H9 (cell line): ENCODE results near the gene WIZ. TPM values are rescaled to one million over a fixed set of nuclear protein-coding genes. Genes with fewer than 3 reads are reported as not detected.
A peak's percentile ranks its signal among the peaks of the same experiment; 100 is the strongest.

Source experiments
- DNase-seq: peaks from one replicate; pipeline ENCODE4 v3.0.0-alpha.2; 2017
- H2AFZ ChIP-seq: one replicate; pipeline ENCODE4 v1.6.1; 2013; ENCODE audit warnings: mild to moderate bottlenecking, low read length, control low read depth, moderate library complexity
- H2AK5ac ChIP-seq: 2 replicates; pipeline ENCODE4 v1.6.1; 2013; ENCODE audit warnings: low read length, control low read depth, mixed read lengths; ENCODE audit not compliant: insufficient read length
- H2BK120ac ChIP-seq: one replicate; pipeline ENCODE4 v1.6.1; 2013; ENCODE audit warnings: low read depth, mild to moderate bottlenecking, low read length, control low read depth, inconsistent platforms; ENCODE audit not compliant: poor library complexity, severe bottlenecking
- H2BK12ac ChIP-seq: 2 replicates; pipeline ENCODE4 v1.6.1; 2013; ENCODE audit warnings: low read length, control low read depth, mixed read lengths, low read depth; ENCODE audit not compliant: insufficient read length
- H2BK15ac ChIP-seq: 2 replicates; pipeline ENCODE4 v1.6.1; 2013; ENCODE audit warnings: low read depth, low read length, control low read depth
- H2BK20ac ChIP-seq: one replicate; pipeline ENCODE4 v1.6.1; 2013; ENCODE audit warnings: low read depth, mild to moderate bottlenecking, low read length, control low read depth, inconsistent platforms; ENCODE audit not compliant: poor library complexity, severe bottlenecking
- H2BK5ac ChIP-seq: 2 replicates; pipeline ENCODE4 v1.6.1; 2013; ENCODE audit warnings: low read length, control low read depth, mixed read lengths; ENCODE audit not compliant: insufficient read length
- H3K14ac ChIP-seq: 2 replicates; pipeline ENCODE4 v1.6.1; 2013; ENCODE audit warnings: low read length, control low read depth; ENCODE audit not compliant: insufficient read depth
- H3K18ac ChIP-seq: 2 replicates; pipeline ENCODE4 v1.6.1; 2013; ENCODE audit warnings: low read depth, mild to moderate bottlenecking, mixed read lengths, low read length, control low read depth; ENCODE audit not compliant: insufficient read length
- H3K23ac ChIP-seq: 2 replicates; pipeline ENCODE4 v1.6.1; 2013; ENCODE audit warnings: low read length, control low read depth, mixed read lengths, low read depth; ENCODE audit not compliant: insufficient read length
- H3K23me2 ChIP-seq: 2 replicates; pipeline ENCODE4 v1.6.1; 2013; ENCODE audit warnings: low read depth, mild to moderate bottlenecking, mixed read lengths, low read length, control low read depth; ENCODE audit not compliant: insufficient read length, poor library complexity, severe bottlenecking
- H3K27ac ChIP-seq: 2 replicates; pipeline ENCODE4 v1.5.1; 2013; ENCODE audit warnings: low read length, control low read depth, mixed read lengths, low read depth; ENCODE audit not compliant: insufficient read length
- H3K27me3 ChIP-seq: 2 replicates; pipeline ENCODE4 v1.6.1; 2013; ENCODE audit warnings: low read length, control low read depth, inconsistent platforms; ENCODE audit not compliant: insufficient read depth
- H3K4ac ChIP-seq: 2 replicates; pipeline ENCODE4 v1.6.1; 2013; ENCODE audit warnings: low read depth, mild to moderate bottlenecking, control low read depth, inconsistent platforms, low read length, moderate library complexity
- H3K4me1 ChIP-seq: 2 replicates; pipeline ENCODE4 v1.6.1; 2013; ENCODE audit warnings: low read length, control low read depth, inconsistent platforms; ENCODE audit not compliant: insufficient read depth
- H3K4me2 ChIP-seq: 2 replicates; pipeline ENCODE4 v1.6.1; 2013; ENCODE audit warnings: low read length, control low read depth, mixed read lengths; ENCODE audit not compliant: insufficient read length, insufficient read depth
- H3K56ac ChIP-seq: 2 replicates; pipeline ENCODE4 v1.6.1; 2013; ENCODE audit warnings: low read depth, mild to moderate bottlenecking, mixed read lengths, low read length, control low read depth; ENCODE audit not compliant: insufficient read length
- H3K79me1 ChIP-seq: 2 replicates; pipeline ENCODE4 v1.6.1; 2013; ENCODE audit warnings: low read depth, mild to moderate bottlenecking, moderate library complexity, low read length, control low read depth, inconsistent platforms; ENCODE audit not compliant: insufficient read depth, poor library complexity, severe bottlenecking
- H3K79me2 ChIP-seq: 2 replicates; pipeline ENCODE4 v1.6.1; 2013; ENCODE audit warnings: low read length, control low read depth, inconsistent platforms; ENCODE audit not compliant: insufficient read depth
- H3K9ac ChIP-seq: 2 replicates; pipeline ENCODE4 v1.6.1; 2013; ENCODE audit warnings: low read length, control low read depth, mixed read lengths; ENCODE audit not compliant: insufficient read length; ENCODE audit errors: extremely low read depth
- H3K9me3 ChIP-seq: one replicate; pipeline ENCODE4 v1.6.1; 2013; ENCODE audit warnings: low read depth, low read length, inconsistent platforms; ENCODE audit not compliant: control insufficient read depth
- H3T11ph ChIP-seq: one replicate; pipeline ENCODE4 v1.6.1; 2013; ENCODE audit warnings: mild to moderate bottlenecking, low read length, control low read depth, inconsistent platforms
- H4K20me1 ChIP-seq: one replicate; pipeline ENCODE4 v1.6.1; 2013; ENCODE audit not compliant: control insufficient read depth, insufficient read length, insufficient read depth
- H4K5ac ChIP-seq: 2 replicates; pipeline ENCODE4 v1.6.1; 2013; ENCODE audit warnings: low read depth, mild to moderate bottlenecking, mixed read lengths, low read length, control low read depth; ENCODE audit not compliant: insufficient read length
- H4K8ac ChIP-seq: replicated peaks from 2 replicates; pipeline ENCODE4 v1.6.1; 2013; ENCODE audit warnings: low read length, control low read depth, mixed read lengths, low read depth; ENCODE audit not compliant: insufficient read length
- H4K91ac ChIP-seq: 2 replicates; pipeline ENCODE4 v1.6.1; 2013; ENCODE audit warnings: low read depth, mild to moderate bottlenecking, moderate library complexity, mixed read lengths, low read length, control low read depth; ENCODE audit not compliant: insufficient read length
- H3K27ac Mint-ChIP-seq, 3 experiments: 2 replicates in 2 of 3; 3 replicates in 1 of 3; pipeline ENCODE4 v1.8.0; 2020 to 2021; ENCODE audit warnings: mixed read lengths in 3 of 3, mild to moderate bottlenecking in 1 of 3, moderate library complexity in 1 of 3
- H3K27me3 Mint-ChIP-seq: 2 replicates; pipeline ENCODE4 v1.8.0; 2021; ENCODE audit warnings: low read depth, mild to moderate bottlenecking, moderate library complexity, mixed read lengths
- H3K36me3 Mint-ChIP-seq, 3 experiments: 2 replicates in 2 of 3; 3 replicates in 1 of 3; pipeline ENCODE4 v1.8.0; 2020 to 2021; ENCODE audit warnings: low read depth in 3 of 3, mixed read lengths in 3 of 3; ENCODE audit not compliant: insufficient read depth in 1 of 3
- H3K4me1 Mint-ChIP-seq, 2 experiments: 2 replicates each; pipeline ENCODE4 v1.8.0; 2020; ENCODE audit warnings: mixed read lengths in 2 of 2
- H3K4me3 Mint-ChIP-seq, 2 experiments: 2 replicates in 1 of 2; 3 replicates in 1 of 2; pipeline ENCODE4 v1.8.0; 2020 to 2021; ENCODE audit warnings: mild to moderate bottlenecking in 2 of 2, mixed read lengths in 2 of 2, moderate library complexity in 1 of 2
- H3K9me3 Mint-ChIP-seq, 2 experiments: 2 replicates in 1 of 2; 3 replicates in 1 of 2; pipeline ENCODE4 v1.8.0; 2020; ENCODE audit warnings: mild to moderate bottlenecking in 2 of 2, mixed read lengths in 2 of 2, moderate library complexity in 1 of 2
- WGBS: extraction: QIAGEN DNeasy Blood & Tissue Kit; methylation state at CpG from one replicate; pipeline ENCODE4 v1.1.7; 2013; ENCODE audit warnings: missing lambda C conversion rate, low lambda C conversion rate, mixed read lengths; ENCODE audit not compliant: insufficient read length; ENCODE audit errors: extremely low coverage; 5-methylcytosine and 5-hydroxymethylcytosine counted together
- total RNA-seq: library from RNA; stranded (reverse); gene quantifications from 2 replicates; pipeline ENCODE4 v1.2.1, GENCODE V29; 2021
- TF ChIP-seq, protein P1 (sequence below): fragments of 200-600 bp; sonication (generic); conservative IDR thresholded peaks from 3 replicates; pipeline ENCODE4 v1.8.0; 2021; ENCODE audit warnings: antibody characterized with exemption, mild to moderate bottlenecking

The WIZ gene
- total RNA-seq, 1 experiment from 2014 or later = 33.3 TPM

DNA sequence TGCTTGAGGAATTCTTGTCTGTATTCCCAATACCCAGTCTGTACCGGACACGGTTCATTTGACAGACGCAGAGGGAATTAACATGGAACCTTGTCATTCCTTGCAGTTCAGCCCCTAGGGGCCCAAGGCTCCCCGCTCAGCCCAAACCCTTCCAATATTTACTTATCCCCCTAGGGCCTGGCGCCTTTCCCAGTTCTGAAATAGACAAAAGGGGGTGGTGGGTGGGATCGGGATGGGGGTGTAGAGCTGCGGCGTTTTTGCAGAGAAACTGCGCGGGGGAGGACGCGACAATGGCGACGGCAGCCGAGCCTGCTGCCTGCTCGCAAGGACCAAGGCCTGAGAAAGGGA lies 31.6 kb downstream of the WIZ start:
- Histone ChIP-seq H3K4me1 (0 out of 2 replicates have a peak, but pooled peaks cover under 1% of the 10 kb centered on the region), H3K14ac (peak overlapping the region; percentile 97), H3K56ac (no peak overlapping the region), H2BK5ac (no peak overlapping the region), H2BK15ac (no peak overlapping the region), H2AFZ (no peak overlapping the region), H4K8ac (no peak overlapping the region), H2BK20ac (no peak overlapping the region), H3K18ac (peak overlapping the region; percentile 98), H3K4ac (no peak overlapping the region), H3K4me2 (peak overlapping the region; percentile 96), H2AK5ac (no peak overlapping the region), H3K9ac (peak overlapping the region; percentile 98), H2BK12ac (no peak overlapping the region), H3K27me3 (no peaks in the 10 kb centered on the region), H2BK120ac (no peak overlapping the region), H3K9me3 (no peaks in the 10 kb centered on the region), H3K27ac (no peak overlapping the region), H4K5ac (peak overlapping the region; percentile 81), H4K20me1 (no peaks in the 10 kb centered on the region), H3K79me2 (peaks cover 42% of the 10 kb centered on the region), H4K91ac (peak overlapping the region; percentile 15), H3T11ph (no peak overlapping the region), H3K23me2 (peaks cover 6% of the 10 kb centered on the region), H3K79me1 (peaks cover 10% of the 10 kb centered on the region), H3K23ac (no peak overlapping the region)
- Mint-ChIP-seq H3K4me1 (peaks cover 18 to 24% of the 10 kb centered on the region in 2 experiments), H3K4me3 (peak overlapping the region; percentile 98 to 99), H3K36me3 (peaks cover 21 to 40% (median 34%) of the 10 kb centered on the region in 3 experiments), H3K27me3 (no peaks in the 10 kb centered on the region), H3K9me3 (no peaks in the 10 kb centered on the region), H3K27ac (peak overlapping the region in 2 of 3 experiments; percentile 96 to 99; a peak in 6 of 7 replicates)
- TF ChIP-seq, protein P1, sequence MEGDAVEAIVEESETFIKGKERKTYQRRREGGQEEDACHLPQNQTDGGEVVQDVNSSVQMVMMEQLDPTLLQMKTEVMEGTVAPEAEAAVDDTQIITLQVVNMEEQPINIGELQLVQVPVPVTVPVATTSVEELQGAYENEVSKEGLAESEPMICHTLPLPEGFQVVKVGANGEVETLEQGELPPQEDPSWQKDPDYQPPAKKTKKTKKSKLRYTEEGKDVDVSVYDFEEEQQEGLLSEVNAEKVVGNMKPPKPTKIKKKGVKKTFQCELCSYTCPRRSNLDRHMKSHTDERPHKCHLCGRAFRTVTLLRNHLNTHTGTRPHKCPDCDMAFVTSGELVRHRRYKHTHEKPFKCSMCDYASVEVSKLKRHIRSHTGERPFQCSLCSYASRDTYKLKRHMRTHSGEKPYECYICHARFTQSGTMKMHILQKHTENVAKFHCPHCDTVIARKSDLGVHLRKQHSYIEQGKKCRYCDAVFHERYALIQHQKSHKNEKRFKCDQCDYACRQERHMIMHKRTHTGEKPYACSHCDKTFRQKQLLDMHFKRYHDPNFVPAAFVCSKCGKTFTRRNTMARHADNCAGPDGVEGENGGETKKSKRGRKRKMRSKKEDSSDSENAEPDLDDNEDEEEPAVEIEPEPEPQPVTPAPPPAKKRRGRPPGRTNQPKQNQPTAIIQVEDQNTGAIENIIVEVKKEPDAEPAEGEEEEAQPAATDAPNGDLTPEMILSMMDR = no peak
- DNase-seq = no peak
- no CpG with 5 or more reads among the region's 16 CpGs for WGBS
